K562 (cell line): Measurements from ENCODE around the gene NIPSNAP2. TPM values are rescaled to one million over a fixed set of nuclear protein-coding genes. Genes with fewer than 3 reads are reported as not detected.

Source experiments
- ATAC-seq: fragments of 200-7000 bp; cut with Tn5 transposase; 3 replicates; pipeline ENCODE4 v1.9.1; 2020; ENCODE audit warnings: moderate library complexity
- BruUV-seq: library from RNA; stranded (reverse); fragments of 400-500 nt; replicated peaks from 2 replicates; lab custom pipeline; 2021; lab: Mats Ljungman, UMichigan
- CTCF ChIA-PET: fragments of 300-600 bp; formaldehyde crosslinking; extraction: SDS; loops from one replicate; lab custom pipeline; 2021; ENCODE audit warnings: low intra/inter-chr PET ratio; lab: Yijun Ruan, JAX
- POLR2A ChIA-PET: fragments of 300-600, 350-650 bp; sonication (Branson Sonifier 250); formaldehyde crosslinking; extraction: SDS; loops from one replicate; lab custom pipeline; 2021; ENCODE audit warnings: antibody characterized with exemption, inconsistent platforms; lab: Yijun Ruan, JAX
- DNase-seq, 4 experiments: peaks; one replicate each; pipeline versions ENCODE4 v3.0.0 to v3.0.0-alpha.2; 2011 to 2018; ENCODE audit warnings: low spot score in 3 of 4, mixed read lengths in 3 of 4; ENCODE audit errors: extremely low read depth in 1 of 4
- FAIRE-seq: peaks from 2 replicates; lab custom pipeline; 2011; peaks lifted over from hg19 to GRCh38; lab: Jason Lieb, UNC
- H2AFZ ChIP-seq: 2 replicates; pipeline ENCODE4 v1.6.0; 2011; ENCODE audit warnings: low read depth, low read length, control low read depth, inconsistent platforms
- H3K27ac ChIP-seq: fragments of 200-600 bp; 3 replicates; pipeline ENCODE4 v1.8.0; 2011; ENCODE audit warnings: low read depth, mild to moderate bottlenecking, control low read depth, inconsistent platforms, low read length, moderate library complexity, mixed read lengths; ENCODE audit errors: extremely low read depth
- H3K27me3 ChIP-seq, 2 experiments: fragments of 300-600 bp in 1 of 2; 2 replicates in 1 of 2; 3 replicates in 1 of 2; pipeline versions ENCODE4 v1.6.0 to v1.8.0; 2011; ENCODE audit warnings: inconsistent platforms in 2 of 2, low read length in 2 of 2, mild to moderate bottlenecking in 1 of 2, mixed read lengths in 1 of 2, moderate library complexity in 1 of 2; ENCODE audit not compliant: control insufficient read depth in 2 of 2, insufficient read depth in 2 of 2
- H3K36me3 ChIP-seq: fragments of 300-600 bp; 3 replicates; pipeline ENCODE4 v1.8.0; 2011; ENCODE audit warnings: mild to moderate bottlenecking, low read length, inconsistent platforms; ENCODE audit not compliant: control insufficient read depth, insufficient read depth
- H3K4me1 ChIP-seq, 2 experiments: fragments of 200-600 bp in 1 of 2; replicated peaks in 1 of 2; 2 replicates in 1 of 2; 3 replicates in 1 of 2; pipeline versions ENCODE4 v1.5.1 to v1.8.0; 2011; ENCODE audit warnings: inconsistent platforms in 2 of 2, low read length in 2 of 2, mild to moderate bottlenecking in 1 of 2, mixed read lengths in 1 of 2, moderate library complexity in 1 of 2; ENCODE audit not compliant: control insufficient read depth in 2 of 2, insufficient read depth in 2 of 2
- H3K4me2 ChIP-seq: 2 replicates; pipeline ENCODE4 v1.6.1; 2011; ENCODE audit warnings: low read length, control low read depth, inconsistent platforms, mixed read lengths; ENCODE audit not compliant: insufficient read depth
- H3K4me3 ChIP-seq: fragments of 200-600 bp; sonication (generic), shearing (Covaris generic); 2 replicates; pipeline ENCODE4 v1.5.1; 2016; ENCODE audit warnings: control low read depth, inconsistent platforms
- H3K79me2 ChIP-seq: fragments of 200-600 bp; 3 replicates; pipeline ENCODE4 v1.8.0; 2011; ENCODE audit warnings: low read length, inconsistent platforms; ENCODE audit not compliant: control insufficient read depth, insufficient read depth
- H3K9ac ChIP-seq, 2 experiments: 2 replicates each; pipeline versions ENCODE4 v1.6.0 to v1.6.1; 2011; ENCODE audit warnings: low read depth in 2 of 2, low read length in 2 of 2, control low read depth in 1 of 2, inconsistent platforms in 1 of 2, mild to moderate bottlenecking in 1 of 2, mixed read lengths in 1 of 2; ENCODE audit not compliant: insufficient read depth in 1 of 2
- H3K9me1 ChIP-seq: one replicate; pipeline ENCODE4 v1.6.0; 2011; ENCODE audit warnings: inconsistent platforms, mild to moderate bottlenecking, low read length, moderate library complexity; ENCODE audit not compliant: control insufficient read depth, insufficient read depth
- H3K9me3 ChIP-seq: replicated peaks from 2 replicates; pipeline ENCODE4 v1.5.1; 2011; ENCODE audit warnings: low read depth, low read length, inconsistent platforms; ENCODE audit not compliant: control insufficient read depth, insufficient read depth
- H4K20me1 ChIP-seq: replicated peaks from 2 replicates; pipeline ENCODE4 v1.6.1; 2011; ENCODE audit warnings: low read length, inconsistent platforms, mixed read lengths; ENCODE audit not compliant: control insufficient read depth, insufficient read depth
- ARID1B ChIP-seq: fragments of 450-650 bp; IDR thresholded peaks from 2 replicates; pipeline ENCODE4 v1.6.1; 2016; ENCODE audit warnings: antibody characterized with exemption, mild to moderate bottlenecking, inconsistent platforms
- BRD9 ChIP-seq: fragments of 450-650 bp; IDR thresholded peaks from 2 replicates; pipeline ENCODE4 v1.6.1; 2018; ENCODE audit warnings: low read depth; ENCODE audit not compliant: partially characterized antibody
- CC2D1A ChIP-seq: fragments of 450-650 bp; IDR thresholded peaks from 2 replicates; pipeline ENCODE4 v1.6.1; 2017; ENCODE audit warnings: mild to moderate bottlenecking
- DIDO1 ChIP-seq: fragments of 450-650 bp; IDR thresholded peaks from 2 replicates; pipeline ENCODE4 v1.6.1; 2016; ENCODE audit warnings: low read depth, missing biosample characterization, missing genetic modification characterization
- GTF2F1 ChIP-seq: IDR thresholded peaks from 2 replicates; pipeline ENCODE4 v1.6.1; 2011; ENCODE audit warnings: low read depth, low read length, improper control_type of control experiment
- MNT ChIP-seq, 2 experiments: fragments of 450-650 bp; conservative IDR thresholded peaks; 2 replicates each; pipeline ENCODE4 v1.6.1; 2017; ENCODE audit warnings: mild to moderate bottlenecking in 2 of 2, moderate library complexity in 2 of 2
- RAD21 ChIP-seq, 2 experiments: fragments of 250-450 bp in 1 of 2; fragments of 450-650 bp in 1 of 2; sonication (Bioruptor Pico) in 1 of 2; formaldehyde crosslinking in 1 of 2; IDR thresholded peaks in 1 of 2; conservative IDR thresholded peaks in 1 of 2; 2 replicates each; pipeline versions ENCODE4 v1.4.0 to v1.8.0; 2020 to 2022; ENCODE audit warnings: mild to moderate bottlenecking in 2 of 2, moderate library complexity in 1 of 2
- SAP30 ChIP-seq: fragments of 200-600 bp; sonication (generic); IDR thresholded peaks from 2 replicates; pipeline ENCODE4 v1.6.1; 2012; ENCODE audit warnings: borderline replicate concordance, low read depth, mild to moderate bottlenecking, moderate library complexity, low read length, control low read depth, inconsistent platforms; ENCODE audit not compliant: insufficient read depth, poor library complexity, severe bottlenecking
- SIN3A ChIP-seq, 2 experiments: fragments of 150-350 bp in 1 of 2; IDR thresholded peaks; 2 replicates each; pipeline ENCODE4 v1.6.1; 2011 to 2016; ENCODE audit warnings: borderline replicate concordance in 2 of 2, low read depth in 2 of 2, low read length in 2 of 2, mild to moderate bottlenecking in 2 of 2, moderate library complexity in 2 of 2; ENCODE audit not compliant: control insufficient read depth in 1 of 2
- SMARCA5 ChIP-seq: fragments of 450-650 bp; IDR thresholded peaks from 2 replicates; pipeline ENCODE4 v1.6.1; 2016
- ZNF23 ChIP-seq: fragments of 250-450 bp; sonication (Bioruptor Pico); IDR thresholded peaks from 2 replicates; pipeline ENCODE4 v1.4.0; 2020; ENCODE audit warnings: mild to moderate bottlenecking
- ZNF253 ChIP-seq: fragments of 250-450 bp; sonication (Bioruptor Pico); conservative IDR thresholded peaks from 2 replicates; pipeline ENCODE4 v1.6.1; 2021; ENCODE audit warnings: mild to moderate bottlenecking
- ZNF384 ChIP-seq: IDR thresholded peaks from 2 replicates; pipeline ENCODE4 v1.6.1; 2012; ENCODE audit warnings: low read depth, low read length, improper control_type of control experiment
- WGBS: fragments of 100-300 bp; shearing (Covaris generic); methylation state at CpG from one replicate; pipeline ENCODE4 v1.1.6; 2016; ENCODE audit warnings: low coverage, mixed read lengths; ENCODE audit not compliant: insufficient coverage; ENCODE audit errors: missing lambda C conversion rate; 5-methylcytosine and 5-hydroxymethylcytosine counted together
- in situ Hi-C: fragments of 300-500 bp; cut with MboI; formaldehyde crosslinking; loops from 4 replicates; pipeline ENCODE4 v1.15.0; 2018; ENCODE audit warnings: inconsistent platforms, mixed read lengths
- intact Hi-C: fragments of 100-400 bp; cut with micrococcal nuclease; formaldehyde crosslinking; loops from 2 replicates; pipeline ENCODE4 v1.14.2; 2022
- polyA plus RNA-seq, 8 experiments: library from polyadenylated mRNA; depleted of rRNA in 4 of 8; stranded (reverse) in 5 of 8; unstranded in 3 of 8; fragments of >200 nt; fragmentation: Nextera tagmentation in 2 of 8; fragmentation: Illumina TruSeq in 1 of 8; extraction: Ambion mirVana in 2 of 8; extraction: Trizol in 1 of 8; gene quantifications; 2 replicates each; pipeline versions ENCODE4 v1.2.1 to v1.2.3, GENCODE V29; 2011 to 2014; ENCODE audit warnings: inconsistent platforms in 1 of 8, missing spikeins in 1 of 8
- total RNA-seq, 7 experiments: library from RNA; depleted of rRNA in 6 of 7; stranded (reverse); fragments of >200 nt in 6 of 7; fragmentation: Illumina TruSeq in 2 of 7; extraction: Trizol in 2 of 7; gene quantifications; 2 replicates each; pipeline versions ENCODE4 v1.2.1 to v1.2.3, GENCODE V29; 2011 to 2021; ENCODE audit warnings: low replicate concordance in 1 of 7
- TF ChIP-seq, protein P1 (sequence below): fragments of 450-650 bp; formaldehyde crosslinking; IDR thresholded peaks from 2 replicates; pipeline ENCODE4 v1.4.0; 2020; ENCODE audit warnings: mild to moderate bottlenecking, moderate library complexity
- TF ChIP-seq, protein P2 (sequence below): sonication (generic); formaldehyde crosslinking; IDR thresholded peaks from 2 replicates; pipeline ENCODE4 v1.8.0; 2022; ENCODE audit warnings: mild to moderate bottlenecking, missing genetic modification reagents

NIPSNAP2 gene
- total and polyA plus RNA-seq, 9 of the 15 experiments (the other 6 are each of a cell fraction or from before 2014, with no cell fraction given) = 24.9 to 107 (median 53.0) TPM

GRCh38 chr7:56033671-56034432 is 69.5 kb downstream of the NIPSNAP2 start:
- H3K4me3 ChIP-seq = peak overlapping the region; percentile 55
- peak overlapping the region; percentile 56 for H2AFZ ChIP-seq
- peaks cover 8% of the 10 kb centered on the region; the same call in 1 of the 3 replicates for H3K36me3 ChIP-seq
- POLR2A ChIA-PET = interaction anchor here (0.7 to 2.1 kb wide), 4 partner anchors 11 to 31 kb away, joined by 3 to 12 read pairs (median 4); partner anchors contain the start of genes CCT6A and PSPH
- no peaks in the 10 kb centered on the region for H3K79me2 ChIP-seq
- H3K9ac ChIP-seq = peak overlapping the region; percentile 55 to 87
- peak overlapping the region; percentile 48; the same call in 2 of the 3 replicates for H3K27ac ChIP-seq
- no TSS peak for BruUV-seq
- 2% methylated on average over 26 of the region's 27 CpGs for WGBS
- DNase-seq (peak; percentile 64 to 84 (median 70)), ATAC-seq (peak; percentile 95), FAIRE-seq (peak; percentile 80)
- H3K27me3 ChIP-seq = no peaks in the 10 kb centered on the region
- in situ Hi-C loops = no loop called here
- no peaks in the 10 kb centered on the region for H4K20me1 ChIP-seq
- peaks cover 3 to 11% of the 10 kb centered on the region in 2 experiments; a peak in 3 of 5 replicates for H3K4me1 ChIP-seq
- intact Hi-C loops = loop anchor here (1.0 to 5.0 kb wide), 2 partner anchors 17 to 33 kb away; partner anchors contain the start of genes CCT6A and PSPH
- H3K9me1 ChIP-seq = no peaks in the 10 kb centered on the region
- CTCF ChIA-PET = no interaction called here
- peak overlapping the region; percentile 68 for H3K4me2 ChIP-seq
- H3K9me3 ChIP-seq = no peaks in the 10 kb centered on the region
- TF ChIP-seq MNT (conservative IDR thresholded peaks at IDR 0.05) (peak in 1 of 2 experiments; percentile 47; a peak in 1 of 4 replicates), ZNF253 (CRISPR knock-in tag) (no peak), SIN3A (IDR thresholded peaks at IDR 0.05; ENCODE audit: borderline replicate concordance in 2 of 2, control insufficient read depth in 1 of 2, low read depth in 2 of 2, low read length in 2 of 2) (no peak), RAD21 (CRISPR knock-in tag; conservative IDR thresholded peaks at IDR 0.05 in 1 of 2, IDR thresholded peaks at IDR 0.05 in 1 of 2) (peak; percentile 44 to 47), CC2D1A (0 out of 2 replicates have a peak, but pooled peaks have one; percentile 17), ZNF384 (0 out of 2 replicates have a peak, but pooled peaks have one; percentile 22), ARID1B (peak; percentile 65), DIDO1 (no peak), SMARCA5 (no peak), BRD9 (peak; percentile 67), GTF2F1 (no peak), SAP30 (peak; percentile 36), ZNF23 (CRISPR knock-in tag) (no peak)
- TF ChIP-seq, protein P1, sequence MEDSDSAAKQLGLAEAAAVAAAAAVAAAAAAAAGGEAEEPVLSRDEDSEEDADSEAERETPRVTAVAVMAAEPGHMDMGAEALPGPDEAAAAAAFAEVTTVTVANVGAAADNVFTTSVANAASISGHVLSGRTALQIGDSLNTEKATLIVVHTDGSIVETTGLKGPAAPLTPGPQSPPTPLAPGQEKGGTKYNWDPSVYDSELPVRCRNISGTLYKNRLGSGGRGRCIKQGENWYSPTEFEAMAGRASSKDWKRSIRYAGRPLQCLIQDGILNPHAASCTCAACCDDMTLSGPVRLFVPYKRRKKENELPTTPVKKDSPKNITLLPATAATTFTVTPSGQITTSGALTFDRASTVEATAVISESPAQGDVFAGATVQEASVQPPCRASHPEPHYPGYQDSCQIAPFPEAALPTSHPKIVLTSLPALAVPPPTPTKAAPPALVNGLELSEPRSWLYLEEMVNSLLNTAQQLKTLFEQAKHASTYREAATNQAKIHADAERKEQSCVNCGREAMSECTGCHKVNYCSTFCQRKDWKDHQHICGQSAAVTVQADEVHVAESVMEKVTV = 0 out of 2 replicates have a peak, but pooled peaks have one; percentile 10
- TF ChIP-seq, protein P2, sequence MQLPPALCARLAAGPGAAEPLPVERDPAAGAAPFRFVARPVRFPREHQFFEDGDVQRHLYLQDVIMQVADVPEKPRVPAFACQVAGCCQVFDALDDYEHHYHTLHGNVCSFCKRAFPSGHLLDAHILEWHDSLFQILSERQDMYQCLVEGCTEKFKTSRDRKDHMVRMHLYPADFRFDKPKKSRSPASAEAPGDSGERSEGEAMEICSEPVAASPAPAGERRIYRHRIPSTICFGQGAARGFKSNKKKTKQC = no peak
